Large intestine (tissue), 3 donors: ENCODE measurements around the gene DDX10. TPM values are rescaled to one million over a fixed set of nuclear protein-coding genes. Genes with fewer than 3 reads are reported as not detected.
A peak's percentile ranks its signal among the peaks of the same experiment; 100 is the strongest.
"Not testable (repeated sequence)": the region's sequence is repeated elsewhere in the genome, so short reads cannot be mapped to it uniquely, and the experiment has no call there.

ENCODE experiments used
- DNase-seq, 2 donors: peaks; one replicate each; pipeline versions ENCODE4 v3.0.0 to v3.0.0-alpha.2; 2013
- H3K27ac ChIP-seq: one replicate; pipeline ENCODE4 v1.5.1; 2013; ENCODE audit warnings: low read length
- H3K27me3 ChIP-seq: 2 replicates; pipeline ENCODE4 v1.6.1; 2013; ENCODE audit warnings: low read length; ENCODE audit not compliant: control insufficient read depth, insufficient read depth
- H3K36me3 ChIP-seq: 2 replicates; pipeline ENCODE4 v1.6.1; 2013; ENCODE audit warnings: low read length; ENCODE audit not compliant: control insufficient read depth, insufficient read depth
- H3K4me1 ChIP-seq: one replicate; pipeline ENCODE4 v1.6.1; 2013; ENCODE audit warnings: low read length; ENCODE audit not compliant: control insufficient read depth, insufficient read depth
- H3K4me3 ChIP-seq: one replicate; pipeline ENCODE4 v1.5.1; 2013; ENCODE audit warnings: low read length
- H3K9me3 ChIP-seq: one replicate; pipeline ENCODE4 v1.6.1; 2013; ENCODE audit warnings: mild to moderate bottlenecking, low read depth, low read length, moderate library complexity; ENCODE audit not compliant: control insufficient read depth
- WGBS: methylation state at CpG from one replicate; pipeline ENCODE4 v1.1.5; 2013; ENCODE audit warnings: low lambda C conversion rate; ENCODE audit not compliant: insufficient coverage; 5-methylcytosine and 5-hydroxymethylcytosine counted together
- polyA plus RNA-seq: library from polyadenylated mRNA; unstranded; fragments of 120-200 nt; gene quantifications from one replicate; pipeline ENCODE4 v1.2.1, GENCODE V29; 2013

The DDX10 gene
- polyA plus RNA-seq, 1 donor = 17.8 TPM

GRCh38 chr11:108654100-108654499, 10.8 kb upstream of the DDX10 start:
- not testable (repeated sequence) for H3K4me3 ChIP-seq, H3K9me3 ChIP-seq, H3K4me1 ChIP-seq, DNase-seq, H3K27me3 ChIP-seq, H3K36me3 ChIP-seq, H3K27ac ChIP-seq
- WGBS = 92% methylated on average over 2 of the region's 3 CpGs

GRCh38 chr11:108654994-108655631, 9.8 kb upstream of the DDX10 start:
- H3K27ac ChIP-seq = no peak overlapping the region
- H3K4me3 ChIP-seq = no peak overlapping the region
- 33% methylated on average over 1 of the region's 5 CpGs for WGBS
- no peaks in the 10 kb centered on the region for H3K9me3 ChIP-seq
- no peaks in the 10 kb centered on the region for H3K27me3 ChIP-seq
- H3K36me3 ChIP-seq = no peaks in the 10 kb centered on the region
- no peak for DNase-seq
- H3K4me1 ChIP-seq = no peaks in the 10 kb centered on the region

GRCh38 chr11:108662700-108663099, 2.2 kb upstream of the DDX10 start:
- H3K9me3 ChIP-seq = no peaks in the 10 kb centered on the region
- H3K27ac ChIP-seq = no peak overlapping the region
- no peaks in the 10 kb centered on the region for H3K27me3 ChIP-seq
- H3K4me1 ChIP-seq = peaks cover 8% of the 10 kb centered on the region
- no peak for DNase-seq
- no CpG with 5 or more reads among the region's 4 CpGs for WGBS
- no peak overlapping the region for H3K4me3 ChIP-seq
- H3K36me3 ChIP-seq = no peaks in the 10 kb centered on the region

- DNase-seq = no peak
- WGBS = no CpG with 5 or more reads among the region's 5 CpGs
- H3K4me3 ChIP-seq = no peak overlapping the region
These were observed 1.6 kb upstream of the DDX10 start for GRCh38 chr11:108663154-108663877.

GRCh38 chr11:108666373-108666772, 1.5 kb downstream of the DDX10 start:
- Histone ChIP-seq H3K9me3 (no peaks in the 10 kb centered on the region), H3K27me3 (no peaks in the 10 kb centered on the region), H3K4me3 (no peak overlapping the region), H3K36me3 (no peaks in the 10 kb centered on the region), H3K27ac (no peak overlapping the region), H3K4me1 (peaks cover 8% of the 10 kb centered on the region)
- no peak for DNase-seq
- WGBS = no CpG with 5 or more reads among the region's 7 CpGs

More at GRCh38 chr11:108663154-108663877, 1.6 kb upstream of the DDX10 start:
- H3K27ac ChIP-seq = no peak overlapping the region
- no peaks in the 10 kb centered on the region for H3K36me3 ChIP-seq
- no peaks in the 10 kb centered on the region for H3K27me3 ChIP-seq
- peaks cover 8% of the 10 kb centered on the region for H3K4me1 ChIP-seq
- no peaks in the 10 kb centered on the region for H3K9me3 ChIP-seq

GRCh38 chr11:108669286-108669685, 4.4 kb downstream of the DDX10 start:
- peaks cover 7% of the 10 kb centered on the region for H3K4me1 ChIP-seq
- no peak overlapping the region for H3K4me3 ChIP-seq
- no peak for DNase-seq
- no CpG with 5 or more reads among the region's 2 CpGs for WGBS
- no peaks in the 10 kb centered on the region for H3K9me3 ChIP-seq
- H3K27me3 ChIP-seq = no peaks in the 10 kb centered on the region
- no peak overlapping the region for H3K27ac ChIP-seq
- H3K36me3 ChIP-seq = no peaks in the 10 kb centered on the region

- Histone ChIP-seq H3K9me3 (no peaks in the 10 kb centered on the region), H3K4me3 (no peak overlapping the region), H3K27ac (no peak overlapping the region), H3K36me3 (peaks cover 3% of the 10 kb centered on the region), H3K27me3 (no peaks in the 10 kb centered on the region), H3K4me1 (peaks cover 4% of the 10 kb centered on the region)
- peak in 1 of 2 donors; percentile 17 for DNase-seq
- 68% methylated on average over 4 of the region's 7 CpGs for WGBS
These were observed 4.8 kb downstream of the DDX10 start for GRCh38 chr11:108669711-108670110.

- peaks cover 4% of the 10 kb centered on the region for H3K4me1 ChIP-seq
- peaks cover 9% of the 10 kb centered on the region for H3K36me3 ChIP-seq
- H3K27ac ChIP-seq = no peak overlapping the region
- WGBS = no CpG with 5 or more reads among the region's 4 CpGs
- no peaks in the 10 kb centered on the region for H3K27me3 ChIP-seq
- H3K9me3 ChIP-seq = no peaks in the 10 kb centered on the region
- H3K4me3 ChIP-seq = no peak overlapping the region
- DNase-seq = no peak
These were observed 5.6 kb downstream of the DDX10 start for GRCh38 chr11:108670451-108670850.

- Histone ChIP-seq H3K4me3 (no peak overlapping the region), H3K36me3 (peaks cover 22% of the 10 kb centered on the region), H3K4me1 (no peaks in the 10 kb centered on the region), H3K9me3 (no peaks in the 10 kb centered on the region), H3K27me3 (no peaks in the 10 kb centered on the region), H3K27ac (no peak overlapping the region)
- no peak for DNase-seq
- WGBS = no CpG with 5 or more reads among the region's 3 CpGs
These were observed 7.2 kb downstream of the DDX10 start for GRCh38 chr11:108672113-108672512.

GRCh38 chr11:108672786-108673185, 7.9 kb downstream of the DDX10 start:
- Histone ChIP-seq H3K4me1 (no peaks in the 10 kb centered on the region), H3K27ac (no peak overlapping the region), H3K4me3 (no peak overlapping the region), H3K9me3 (no peaks in the 10 kb centered on the region), H3K36me3 (peaks cover 29% of the 10 kb centered on the region), H3K27me3 (no peaks in the 10 kb centered on the region)
- no peak for DNase-seq

- Histone ChIP-seq H3K27me3 (no peaks in the 10 kb centered on the region), H3K4me1 (no peaks in the 10 kb centered on the region), H3K36me3 (peaks cover 39% of the 10 kb centered on the region), H3K9me3 (no peaks in the 10 kb centered on the region), H3K27ac (no peak overlapping the region), H3K4me3 (no peak overlapping the region)
- no CpG with 5 or more reads among the region's 2 CpGs for WGBS
- DNase-seq = no peak
These were observed 14.2 kb downstream of the DDX10 start for GRCh38 chr11:108679045-108679444.
